GM19025 (cell line): ENCODE measurements around the gene OR51I1.

Source experiments
- ATAC-seq: cut with Tn5 transposase; IDR thresholded peaks from one replicate; pipeline ENCODE4 v1.9.1; 2021; ENCODE audit warnings: mild to moderate bottlenecking, low read depth, moderate library complexity; ENCODE audit not compliant: unreplicated experiment

OR51I1 gene, protein sequence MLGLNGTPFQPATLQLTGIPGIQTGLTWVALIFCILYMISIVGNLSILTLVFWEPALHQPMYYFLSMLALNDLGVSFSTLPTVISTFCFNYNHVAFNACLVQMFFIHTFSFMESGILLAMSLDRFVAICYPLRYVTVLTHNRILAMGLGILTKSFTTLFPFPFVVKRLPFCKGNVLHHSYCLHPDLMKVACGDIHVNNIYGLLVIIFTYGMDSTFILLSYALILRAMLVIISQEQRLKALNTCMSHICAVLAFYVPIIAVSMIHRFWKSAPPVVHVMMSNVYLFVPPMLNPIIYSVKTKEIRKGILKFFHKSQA

GRCh38 chr11:5441414-5441813, at the start of gene OR51I1:
Gene OR51I1, minus strand, starts transcription at chr11:5441514. Its CDS starts 0 bp downstream, at chr11:5441514.
- ATAC-seq: no peak

GRCh38 chr11:5489576-5490357, 48.5 kb upstream of the OR51I1 start:
- no peak for ATAC-seq

DNA sequence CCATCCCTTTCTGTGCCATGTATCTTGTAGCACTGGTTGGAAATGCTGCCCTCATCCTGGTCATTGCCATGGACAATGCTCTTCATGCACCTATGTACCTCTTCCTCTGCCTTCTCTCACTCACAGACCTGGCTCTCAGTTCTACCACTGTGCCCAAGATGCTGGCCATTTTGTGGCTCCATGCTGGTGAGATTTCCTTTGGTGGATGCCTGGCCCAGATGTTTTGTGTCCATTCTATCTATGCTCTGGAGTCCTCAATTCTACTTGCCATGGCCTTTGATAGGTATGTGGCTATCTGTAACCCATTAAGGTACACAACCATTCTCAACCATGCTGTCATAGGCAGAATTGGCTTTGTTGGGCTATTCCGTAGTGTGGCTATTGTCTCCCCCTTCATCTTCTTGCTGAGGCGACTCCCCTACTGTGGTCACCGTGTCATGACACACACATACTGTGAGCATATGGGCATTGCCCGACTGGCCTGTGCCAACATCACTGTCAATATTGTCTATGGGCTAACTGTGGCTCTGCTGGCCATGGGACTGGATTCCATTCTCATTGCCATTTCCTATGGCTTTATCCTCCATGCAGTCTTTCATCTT, 47.6 kb upstream of the OR51I1 start:
- ATAC-seq: no peak

DNA sequence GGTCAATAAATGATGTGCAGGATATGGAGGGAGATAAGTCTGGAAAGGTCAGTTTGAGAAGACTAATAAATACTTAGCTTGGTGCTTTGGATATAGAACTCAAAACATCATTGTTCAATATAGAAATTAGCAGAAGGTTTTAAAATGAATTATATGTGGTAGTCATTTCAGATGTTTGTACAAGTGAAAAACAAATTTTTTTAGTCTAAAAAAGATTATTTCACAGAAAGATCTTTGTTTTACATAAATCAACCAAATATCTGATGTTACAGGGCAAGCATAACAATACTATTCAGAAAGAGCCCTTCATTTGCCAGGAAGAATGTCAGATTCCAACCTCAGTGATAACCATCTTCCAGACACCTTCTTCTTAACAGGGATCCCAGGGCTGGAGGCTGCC, 47.1 kb upstream of the OR51I1 start, which contains the start of gene OR52D1:
Gene OR52D1, plus strand, starts transcription at position 301 of the 400 bp plus-strand sequence. Its CDS starts 22 bp downstream, at position 323.
- ATAC-seq: no peak

DNA sequence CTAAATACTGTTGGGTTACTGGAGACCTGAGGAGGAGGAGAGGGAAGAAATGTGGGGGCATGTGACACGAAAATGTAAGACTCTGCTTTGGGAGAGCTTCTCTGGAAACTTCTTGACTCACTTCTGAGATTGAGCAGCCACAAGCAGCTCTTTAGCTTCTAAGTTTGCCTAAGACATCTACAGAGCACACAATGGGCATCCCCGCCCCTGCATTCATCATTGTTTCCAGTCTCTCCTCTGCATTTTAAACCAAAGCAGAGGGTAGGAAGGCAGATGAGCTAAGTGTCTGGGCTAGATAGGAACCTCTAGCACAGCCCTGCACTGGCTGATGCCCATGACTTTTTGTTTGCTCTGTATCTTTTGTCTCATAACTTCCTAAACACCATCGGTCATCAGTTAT, 45.1 kb upstream of the OR51I1 start:
- ATAC-seq: no peak

DNA sequence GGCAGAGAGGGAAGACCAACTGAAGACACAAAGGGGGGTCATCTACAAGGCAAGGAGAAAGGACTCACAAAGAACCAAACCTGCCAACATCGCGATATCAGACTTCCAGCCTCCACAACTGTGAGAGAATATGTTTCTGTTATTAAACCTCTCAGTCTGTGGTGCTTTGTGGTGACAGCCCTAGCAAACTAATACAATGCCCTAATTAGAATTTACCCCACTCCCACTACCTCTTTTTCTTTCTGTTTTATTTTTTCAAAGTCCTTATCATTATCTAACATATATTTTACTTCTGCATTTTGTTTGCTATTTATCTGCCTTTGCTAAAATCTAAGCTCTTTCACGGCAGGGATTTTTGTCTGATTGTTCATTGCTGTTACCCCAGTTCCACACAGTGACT, 44.7 kb upstream of the OR51I1 start:
- ATAC-seq: no peak

DNA sequence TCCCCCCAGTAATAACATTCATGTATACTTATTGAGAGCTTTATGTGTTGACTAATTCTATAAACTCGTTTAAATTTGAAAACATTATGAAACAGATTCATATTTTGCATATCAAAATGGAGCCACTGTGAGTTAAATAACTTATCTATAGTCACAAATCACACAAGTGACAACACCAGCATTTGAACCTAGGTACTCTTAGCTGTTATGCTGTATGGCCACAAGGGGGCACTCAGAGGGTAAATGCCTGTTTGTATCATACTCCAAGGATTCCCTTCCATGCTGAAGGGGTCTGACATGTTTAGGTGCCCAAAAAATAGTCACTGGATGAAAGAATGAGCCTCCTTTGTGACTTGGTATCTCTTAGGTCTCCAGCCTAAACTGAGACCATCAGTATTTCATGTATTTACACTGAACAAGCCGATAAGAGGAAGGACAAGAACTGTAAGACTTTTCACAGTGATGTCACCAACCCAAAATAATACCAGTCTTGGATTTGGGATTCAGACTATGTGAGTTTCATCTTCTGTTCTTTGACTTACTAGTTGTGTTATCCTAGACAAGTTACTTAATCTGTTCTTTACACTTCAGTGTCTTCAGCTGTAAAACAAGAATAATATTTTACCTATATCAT, 35.0 kb upstream of the OR51I1 start:
- no peak for ATAC-seq

GRCh38 chr11:5473921-5474320, 32.6 kb upstream of the OR51I1 start:
- ATAC-seq: no peak

DNA sequence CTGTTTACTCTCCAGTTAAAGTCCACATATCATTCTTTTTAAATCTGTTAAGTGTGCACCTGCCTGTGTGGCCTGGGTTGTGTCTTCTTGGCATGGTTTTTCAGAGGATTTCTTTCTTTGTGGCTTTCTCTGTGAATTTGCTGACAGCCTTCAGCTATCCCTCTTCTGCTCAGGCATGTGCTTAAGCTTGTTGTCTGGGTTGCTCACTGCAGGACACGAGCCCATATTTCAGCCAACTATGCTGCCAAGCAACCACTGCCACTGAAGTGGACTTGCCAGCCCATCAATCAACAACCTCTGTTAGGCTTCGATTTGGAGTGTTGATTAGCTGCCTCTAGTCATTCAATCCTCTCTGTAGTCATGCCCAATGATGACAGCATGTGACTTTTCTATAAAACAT, 26.2 kb upstream of the OR51I1 start:
- ATAC-seq: no peak

GRCh38 chr11:5460983-5461621, 19.8 kb upstream of the OR51I1 start:
- ATAC-seq: no peak

- no peak for ATAC-seq
Measured at GRCh38 chr11:5449432-5449831, 8.1 kb upstream of the OR51I1 start.

DNA sequence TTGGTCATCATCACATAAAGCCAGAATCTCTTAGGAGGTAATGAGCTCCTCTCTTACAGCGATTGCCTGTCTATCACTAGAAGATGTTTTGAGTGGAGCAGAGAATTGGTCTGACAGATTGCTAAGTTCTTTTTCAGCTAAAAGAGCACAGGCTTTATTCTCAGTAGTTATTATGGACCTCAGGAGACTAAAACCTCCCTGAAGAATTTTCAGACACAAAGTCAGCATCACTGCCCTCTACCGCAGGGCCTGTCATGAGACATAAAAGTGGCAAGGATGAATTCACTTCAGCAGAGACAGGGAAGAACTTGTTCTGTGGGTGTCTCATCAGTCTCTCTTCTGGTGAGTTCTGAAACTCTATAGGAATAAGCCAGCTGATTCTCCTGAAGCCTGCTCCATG, 7.7 kb upstream of the OR51I1 start, which contains the start of gene OR51I2:
Gene OR51I2, plus strand, starts transcription at position 301 of the 400 bp plus-strand sequence. CDS start 4,166 bp downstream, outside the sequence.
- ATAC-seq: no peak

DNA sequence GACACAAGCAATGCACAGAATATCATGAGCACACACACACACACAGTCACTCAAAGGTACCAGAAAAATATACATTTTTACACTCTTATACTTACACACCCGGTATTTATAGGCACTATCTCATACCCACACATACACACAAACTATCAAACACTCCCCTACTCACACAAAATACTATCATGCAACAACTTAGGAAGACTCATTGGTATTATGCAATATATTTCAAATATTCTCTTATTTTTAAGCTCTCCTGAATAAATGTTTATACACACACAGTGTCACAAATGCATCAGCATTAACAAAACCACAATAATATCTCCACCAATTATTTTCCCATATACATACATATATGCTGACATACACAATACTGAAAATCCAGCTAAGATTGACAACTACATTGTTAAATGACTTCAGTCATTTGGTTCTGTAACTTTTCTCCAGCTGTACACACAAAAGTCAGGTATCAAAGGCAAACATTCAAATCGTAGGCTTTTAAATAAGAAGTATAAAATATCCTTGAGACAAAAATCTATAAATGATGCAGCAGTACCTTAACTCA, 2.6 kb upstream of the OR51I1 start:
- ATAC-seq: no peak

DNA sequence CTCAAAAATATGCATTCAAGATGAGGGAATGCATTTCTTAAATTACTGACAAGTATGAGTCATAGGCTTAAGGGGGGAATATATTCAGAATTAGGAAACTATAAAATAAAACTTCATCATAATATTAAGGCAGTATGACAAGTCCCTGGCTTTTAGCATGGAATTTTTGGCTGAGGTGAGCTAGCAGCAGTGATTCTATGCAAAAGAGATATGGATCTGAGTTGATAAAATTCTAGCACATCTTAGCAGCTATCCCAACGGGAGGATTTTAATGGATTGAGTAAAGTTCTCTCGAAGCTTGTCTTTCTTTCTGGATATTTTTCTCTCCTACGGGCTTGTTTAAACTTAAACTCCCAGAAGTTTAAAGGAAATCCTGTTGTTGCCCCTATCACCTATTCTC, 18.2 kb downstream of the OR51I1 start:
- ATAC-seq: no peak

GRCh38 chr11:5421811-5422210, 19.5 kb downstream of the OR51I1 start, which contains the start of gene OR51Q1:
Gene OR51Q1, plus strand, starts transcription at chr11:5422111. Its CDS starts 90 bp downstream, at chr11:5422201.
- ATAC-seq: no peak

- ATAC-seq: no peak
Measured at GRCh38 chr11:5420993-5421392, 20.3 kb downstream of the OR51I1 start.

DNA sequence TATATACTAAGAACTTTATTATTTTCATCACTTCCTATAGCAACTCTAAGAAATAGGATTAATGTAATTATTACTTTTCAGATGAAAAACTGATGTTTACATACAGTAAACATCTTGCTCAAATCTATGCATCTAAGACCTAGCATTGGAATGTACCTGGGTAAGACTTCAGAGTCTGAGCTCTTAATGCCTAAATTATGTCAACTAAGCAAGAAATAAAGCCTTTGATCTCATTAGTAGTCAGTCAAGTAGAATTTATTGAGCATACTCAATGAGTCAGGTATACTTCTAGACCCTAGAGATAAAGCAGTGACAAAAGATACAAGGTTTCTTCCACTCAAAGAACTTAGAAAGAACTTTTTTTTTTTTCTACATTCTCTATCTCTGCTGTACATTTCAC, 36.1 kb downstream of the OR51I1 start:
- ATAC-seq: no peak

- no peak for ATAC-seq
Measured at GRCh38 chr11:5398936-5399335, 42.4 kb downstream of the OR51I1 start.

DNA sequence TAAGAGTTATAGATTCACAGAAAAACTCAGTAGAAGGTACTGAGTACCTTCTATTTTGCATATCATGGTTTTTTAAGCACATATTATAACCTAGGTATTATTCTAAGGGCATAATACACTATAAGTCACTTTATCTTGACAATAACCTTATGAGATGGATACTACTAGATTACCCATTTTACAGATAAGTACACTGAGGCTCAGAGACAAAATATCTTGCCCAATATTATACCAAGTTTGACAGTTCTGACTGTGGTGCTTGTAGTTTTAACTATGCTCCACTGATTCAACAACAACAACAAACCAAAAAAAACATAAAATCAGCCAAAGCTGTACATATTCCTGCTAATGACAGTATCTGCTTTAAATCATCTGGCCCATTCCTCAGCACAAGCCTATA, 47.2 kb downstream of the OR51I1 start:
- no peak for ATAC-seq
